Liver (tissue), 9 donors: ENCODE measurements around the gene IL17B. TPM values are rescaled to one million over a fixed set of nuclear protein-coding genes. Genes with fewer than 3 reads are reported as not detected.

Experiments
- DNase-seq: peaks from one replicate; pipeline ENCODE4 v3.0.0-alpha.2; 2017; ENCODE audit warnings: low spot score
- H3K27ac ChIP-seq, 2 donors: one replicate each; pipeline ENCODE4 v1.7.0; 2013; ENCODE audit warnings: inconsistent platforms in 2 of 2, low read length in 2 of 2, control low read depth in 1 of 2, low read depth in 1 of 2, mild to moderate bottlenecking in 1 of 2
- H3K27me3 ChIP-seq, 4 donors: one replicate each; pipeline versions ENCODE4 v1.6.1 to v1.7.0; 2013; ENCODE audit warnings: low read length in 3 of 4, inconsistent platforms in 1 of 4, mild to moderate bottlenecking in 1 of 4, moderate library complexity in 1 of 4; ENCODE audit not compliant: control insufficient read depth in 4 of 4, insufficient read depth in 4 of 4
- H3K36me3 ChIP-seq, 4 donors: one replicate each; pipeline versions ENCODE4 v1.6.1 to v1.7.0; 2013; ENCODE audit warnings: low read length in 3 of 4, mild to moderate bottlenecking in 3 of 4, low read depth in 1 of 4, moderate library complexity in 1 of 4; ENCODE audit not compliant: control insufficient read depth in 4 of 4, insufficient read depth in 3 of 4
- H3K4me1 ChIP-seq, 4 donors: one replicate each; pipeline versions ENCODE4 v1.6.1 to v1.7.0; 2013; ENCODE audit warnings: low read length in 3 of 4, mild to moderate bottlenecking in 3 of 4, moderate library complexity in 1 of 4; ENCODE audit not compliant: control insufficient read depth in 4 of 4, insufficient read depth in 4 of 4
- H3K4me3 ChIP-seq, 3 donors: one replicate each; pipeline versions ENCODE4 v1.6.1 to v1.7.0; 2013; ENCODE audit warnings: low read length in 3 of 3, control low read depth in 1 of 3, low read depth in 1 of 3, mild to moderate bottlenecking in 1 of 3
- H3K9ac ChIP-seq, 2 donors: one replicate each; pipeline ENCODE4 v1.7.0; 2013; ENCODE audit warnings: low read length in 2 of 2, mild to moderate bottlenecking in 2 of 2, moderate library complexity in 2 of 2, control low read depth in 1 of 2, low read depth in 1 of 2
- H3K9me3 ChIP-seq, 4 donors: one replicate each; pipeline versions ENCODE4 v1.6.1 to v1.7.0; 2013; ENCODE audit warnings: low read length in 3 of 4; ENCODE audit not compliant: control insufficient read depth in 4 of 4
- ATF3 ChIP-seq: IDR thresholded peaks from 2 replicates; pipeline ENCODE4 v1.6.1; 2016; ENCODE audit warnings: antibody characterized with exemption
- CTCF ChIP-seq: fragments of 150-350 bp; IDR thresholded peaks from 2 replicates; pipeline ENCODE4 v1.5.1; 2017; ENCODE audit warnings: improper control_type of control experiment, low read depth, low read length; ENCODE audit not compliant: missing input control
- EGR1 ChIP-seq, 2 donors: IDR thresholded peaks; 2 replicates each; pipeline ENCODE4 v1.6.1; 2016 to 2018; ENCODE audit warnings: antibody characterized with exemption in 2 of 2, low read depth in 2 of 2
- FOXA1 ChIP-seq: IDR thresholded peaks from 2 replicates; pipeline ENCODE4 v1.6.1; 2016; ENCODE audit warnings: antibody characterized with exemption
- FOXA2 ChIP-seq: IDR thresholded peaks from 2 replicates; pipeline ENCODE4 v1.6.1; 2016; ENCODE audit warnings: antibody characterized with exemption
- HNF4A ChIP-seq, 2 donors: conservative IDR thresholded peaks; 2 replicates each; pipeline ENCODE4 v1.6.1; 2016; ENCODE audit warnings: antibody characterized with exemption in 2 of 2, mild to moderate bottlenecking in 2 of 2
- HNF4G ChIP-seq: IDR thresholded peaks from 2 replicates; pipeline ENCODE4 v1.6.1; 2016; ENCODE audit warnings: antibody characterized with exemption
- JUND ChIP-seq, 2 donors: IDR thresholded peaks; 2 replicates each; pipeline ENCODE4 v1.6.1; 2016; ENCODE audit warnings: antibody characterized with exemption in 2 of 2
- MAX ChIP-seq: IDR thresholded peaks from 2 replicates; pipeline ENCODE4 v1.6.1; 2016; ENCODE audit warnings: antibody characterized with exemption
- NR2F2 ChIP-seq: IDR thresholded peaks from 2 replicates; pipeline ENCODE4 v1.6.1; 2016; ENCODE audit warnings: antibody characterized with exemption
- REST ChIP-seq: IDR thresholded peaks from 2 replicates; pipeline ENCODE4 v1.6.1; 2016; ENCODE audit warnings: antibody characterized with exemption, mild to moderate bottlenecking
- RXRA ChIP-seq, 2 donors: IDR thresholded peaks; 2 replicates each; pipeline ENCODE4 v1.6.1; 2017 to 2018; ENCODE audit warnings: antibody characterized with exemption in 2 of 2, mild to moderate bottlenecking in 1 of 2
- SP1 ChIP-seq: IDR thresholded peaks from 2 replicates; pipeline ENCODE4 v1.6.1; 2018; ENCODE audit warnings: antibody characterized with exemption, mild to moderate bottlenecking
- TAF1 ChIP-seq: conservative IDR thresholded peaks from 2 replicates; pipeline ENCODE4 v1.6.1; 2016; ENCODE audit warnings: antibody characterized with exemption, mild to moderate bottlenecking
- YY1 ChIP-seq: IDR thresholded peaks from 2 replicates; pipeline ENCODE4 v1.6.1; 2016; ENCODE audit warnings: antibody characterized with exemption, mild to moderate bottlenecking
- ZBTB33 ChIP-seq: IDR thresholded peaks from 2 replicates; pipeline ENCODE4 v1.6.1; 2016; ENCODE audit warnings: antibody characterized with exemption
- WGBS: extraction: QIAGEN DNeasy Blood & Tissue Kit; methylation state at CpG from one replicate; pipeline ENCODE4 v1.1.7; 2013; 5-methylcytosine and 5-hydroxymethylcytosine counted together
- polyA plus RNA-seq, 2 donors: library from polyadenylated mRNA; stranded (reverse) in 1 of 2; unstranded in 1 of 2; fragments of 200-250 nt in 1 of 2; fragments of >200 nt in 1 of 2; fragmentation: Nextera tagmentation in 1 of 2; extraction: Ambion mirVana in 1 of 2; gene quantifications; one replicate each; pipeline versions ENCODE4 v1.2.1 to v1.2.3, GENCODE V29; 2013 to 2015
- total RNA-seq, 2 donors: library from RNA; depleted of rRNA; stranded (reverse); fragments of >200 nt; gene quantifications; one replicate each; pipeline ENCODE4 v1.2.3, GENCODE V29; 2014
- donor health status: healthy.
- donor health status: healthy.
- donor health status: healthy.
- donor health status: healthy.
- donor health status: healthy.

IL17B gene
- total RNA-seq = not detected
- polyA plus RNA-seq = not detected

- Histone ChIP-seq H3K9ac (no peak within 1 kb of the TSS), H3K36me3 (no peaks in the 10 kb centered on the region), H3K9me3 (no peaks in the 10 kb centered on the region), H3K4me1 (peaks cover 0 to 6% (median 0%) of the 10 kb centered on the region in 4 donors), H3K27me3 (no peaks in the 10 kb centered on the region), H3K27ac (no peak within 1 kb of the TSS), H3K4me3 (no peak within 1 kb of the TSS)
- TF ChIP-seq TAF1 (no peak), RXRA (IDR thresholded peaks at IDR 0.05) (no peak), MAX (no peak), EGR1 (IDR thresholded peaks at IDR 0.05; ENCODE audit: low read depth in 2 of 2) (no peak), ZBTB33 (no peak), NR2F2 (no peak), ATF3 (no peak), JUND (IDR thresholded peaks at IDR 0.05) (no peak), CTCF (no peak), HNF4A (conservative IDR thresholded peaks at IDR 0.05) (no peak), FOXA2 (no peak), REST (no peak), FOXA1 (no peak), HNF4G (no peak), SP1 (no peak), YY1 (no peak)
- WGBS = 85% methylated on average over 22 of the region's 22 CpGs
- no peak for DNase-seq
Observed at GRCh38 chr5:149379177-149379761, at the start of gene IL17B. TSS of gene IL17B (minus strand) at chr5:149379292. CDS start at chr5:149379225, 67 bp downstream.

- Histone ChIP-seq H3K27me3 (no peaks in the 10 kb centered on the region), H3K4me3 (no peak overlapping the region), H3K27ac (no peak overlapping the region), H3K9ac (no peak overlapping the region), H3K4me1 (peaks cover 0 to 14% (median 3%) of the 10 kb centered on the region in 4 donors), H3K9me3 (no peaks in the 10 kb centered on the region), H3K36me3 (no peaks in the 10 kb centered on the region)
- TF ChIP-seq JUND (IDR thresholded peaks at IDR 0.05) (no peak), EGR1 (IDR thresholded peaks at IDR 0.05; ENCODE audit: low read depth in 2 of 2) (no peak), HNF4A (conservative IDR thresholded peaks at IDR 0.05) (no peak), YY1 (no peak), RXRA (IDR thresholded peaks at IDR 0.05) (no peak), ZBTB33 (no peak), TAF1 (no peak), ATF3 (no peak), FOXA2 (no peak), CTCF (no peak), HNF4G (no peak)
- WGBS = 91% methylated on average over 5 of the region's 5 CpGs
- DNase-seq = no peak
Observed at GRCh38 chr5:149428032-149428431, 48.9 kb upstream of the IL17B start.
